SK-N-SH treated with all-trans-retinoic acid at 6 μM for 48 hours (cell line): ENCODE data around the gene STIM2.
"Not testable (repeated sequence)": the region's sequence is repeated elsewhere in the genome, so short reads cannot be mapped to it uniquely, and the experiment has no call there.

Source experiments
- ATAC-seq: fragments of 200-7000 bp; cut with Tn5 transposase; 3 replicates; pipeline ENCODE4 v1.9.1; 2020; ENCODE audit warnings: mild to moderate bottlenecking, moderate library complexity
- ARNTL ChIP-seq: fragments of 450-650 bp; formaldehyde crosslinking; IDR thresholded peaks from 2 replicates; pipeline ENCODE4 v1.5.0; 2020; ENCODE audit warnings: low read depth, mild to moderate bottlenecking, moderate library complexity, borderline replicate concordance
- CREB5 ChIP-seq: fragments of 250-450 bp; sonication (Bioruptor Pico); IDR thresholded peaks from 2 replicates; pipeline ENCODE4 v1.5.1; 2020; ENCODE audit warnings: low read depth, mild to moderate bottlenecking, moderate library complexity
- CSDC2 ChIP-seq: fragments of 250-450 bp; sonication (Bioruptor Pico); IDR thresholded peaks from 2 replicates; pipeline ENCODE4 v1.5.0; 2020; ENCODE audit warnings: mild to moderate bottlenecking, moderate library complexity
- GLIS3 ChIP-seq: fragments of 250-450 bp; sonication (Bioruptor Pico); IDR thresholded peaks from 2 replicates; pipeline ENCODE4 v1.5.0; 2020; ENCODE audit warnings: mild to moderate bottlenecking, moderate library complexity
- ISL1 ChIP-seq: fragments of 250-450 bp; sonication (Bioruptor Pico); IDR thresholded peaks from 2 replicates; pipeline ENCODE4 v2.1.2; 2022; ENCODE audit warnings: mild to moderate bottlenecking, moderate library complexity
- PATZ1 ChIP-seq: fragments of 250-450 bp; sonication (Bioruptor Pico); IDR thresholded peaks from 2 replicates; pipeline ENCODE4 v1.8.0; 2020; ENCODE audit warnings: mild to moderate bottlenecking, moderate library complexity, borderline replicate concordance
- PPARA ChIP-seq: fragments of 250-450 bp; sonication (Bioruptor Pico); IDR thresholded peaks from 2 replicates; pipeline ENCODE4 v1.5.0; 2020; ENCODE audit warnings: mild to moderate bottlenecking, borderline replicate concordance
- RARB ChIP-seq: fragments of 250-450 bp; sonication (Bioruptor Pico); IDR thresholded peaks from 2 replicates; pipeline ENCODE4 v1.8.0; 2021; ENCODE audit warnings: mild to moderate bottlenecking, moderate library complexity
- SNAI2 ChIP-seq: fragments of 250-450 bp; sonication (Bioruptor Pico); IDR thresholded peaks from 2 replicates; pipeline ENCODE4 v1.5.0; 2020; ENCODE audit warnings: mild to moderate bottlenecking, moderate library complexity
- TCF4 ChIP-seq: fragments of 250-450 bp; sonication (Bioruptor Pico); IDR thresholded peaks from 2 replicates; pipeline ENCODE4 v1.8.0; 2021; ENCODE audit warnings: mild to moderate bottlenecking, moderate library complexity, borderline replicate concordance
- TOX ChIP-seq: fragments of 250-450 bp; sonication (Bioruptor Pico); IDR thresholded peaks from 2 replicates; pipeline ENCODE4 v1.8.0; 2021; ENCODE audit warnings: mild to moderate bottlenecking, moderate library complexity, borderline replicate concordance
- TSHZ2 ChIP-seq: fragments of 250-450 bp; sonication (Bioruptor Pico); IDR thresholded peaks from 2 replicates; pipeline ENCODE4 v1.5.0; 2020; ENCODE audit warnings: mild to moderate bottlenecking, moderate library complexity
- ZFP30 ChIP-seq: fragments of 450-650 bp; formaldehyde crosslinking; IDR thresholded peaks from 2 replicates; pipeline ENCODE4 v1.5.0; 2022; ENCODE audit warnings: mild to moderate bottlenecking, moderate library complexity
- ZNF565 ChIP-seq: fragments of 450-650 bp; formaldehyde crosslinking; conservative IDR thresholded peaks from 2 replicates; pipeline ENCODE4 v1.5.0; 2020; ENCODE audit warnings: low read depth, mild to moderate bottlenecking, moderate library complexity
- ZNF70 ChIP-seq: fragments of 450-650 bp; formaldehyde crosslinking; IDR thresholded peaks from 2 replicates; pipeline ENCODE4 v1.5.0; 2020; ENCODE audit warnings: mild to moderate bottlenecking, moderate library complexity
- TF ChIP-seq, protein P1 (sequence below): fragments of 250-450 bp; sonication (Bioruptor Pico); IDR thresholded peaks from 2 replicates; pipeline ENCODE4 v1.8.0; 2021; ENCODE audit warnings: low read depth, mild to moderate bottlenecking, moderate library complexity, borderline replicate concordance
- TF ChIP-seq, protein P2 (sequence below): fragments of 250-450 bp; sonication (Bioruptor Pico); IDR thresholded peaks from 2 replicates; pipeline ENCODE4 v1.5.1; 2021; ENCODE audit warnings: mild to moderate bottlenecking, moderate library complexity

STIM2 gene

DNA sequence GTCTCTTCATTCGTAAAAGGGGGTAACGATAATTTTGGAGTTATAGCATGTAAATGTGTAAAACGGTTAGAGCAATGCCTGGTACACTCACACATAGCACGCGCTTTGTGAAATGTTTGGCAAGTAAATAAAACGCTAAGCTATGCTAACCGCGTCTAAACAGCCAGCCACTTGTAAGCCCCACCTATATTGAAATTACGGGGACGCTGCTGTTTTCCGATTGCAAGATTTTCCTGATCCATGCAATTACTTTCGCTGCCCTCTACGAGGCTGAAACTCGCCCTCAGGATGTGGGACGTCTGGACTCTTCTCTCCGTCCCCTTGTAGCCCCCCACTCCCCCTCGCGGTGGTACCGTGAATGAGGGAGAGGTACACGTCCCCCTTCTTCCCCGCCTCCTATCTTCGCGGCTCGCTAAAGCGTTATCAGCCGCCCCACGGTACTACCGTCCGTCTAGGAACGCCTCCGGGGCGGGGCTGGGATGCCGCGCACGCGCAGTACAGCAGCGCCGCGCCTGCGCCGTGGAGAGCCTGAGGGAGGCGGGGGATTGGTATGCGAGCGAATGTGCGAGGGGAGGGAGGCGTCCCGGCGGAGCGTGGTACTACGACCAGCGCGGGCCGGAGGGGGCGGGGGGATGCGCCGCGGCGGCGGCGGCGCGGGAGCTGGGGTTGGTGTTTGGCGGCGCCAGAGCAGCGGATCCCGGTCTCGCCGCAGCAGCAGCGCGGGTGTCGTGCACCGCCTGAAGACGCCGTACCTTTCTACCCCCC, at the start of gene STIM2:
STIM2 (plus strand) TSS at position 685 of the 765 bp plus-strand sequence.
- peak; percentile 79 for ATAC-seq
- TF ChIP-seq ZNF70 (CRISPR knock-in tag): no peak
- TF ChIP-seq RARB: no peak
- no peak for TF ChIP-seq ZFP30 (CRISPR knock-in tag)
- TF ChIP-seq PATZ1: no peak
- TF ChIP-seq, protein P1, sequence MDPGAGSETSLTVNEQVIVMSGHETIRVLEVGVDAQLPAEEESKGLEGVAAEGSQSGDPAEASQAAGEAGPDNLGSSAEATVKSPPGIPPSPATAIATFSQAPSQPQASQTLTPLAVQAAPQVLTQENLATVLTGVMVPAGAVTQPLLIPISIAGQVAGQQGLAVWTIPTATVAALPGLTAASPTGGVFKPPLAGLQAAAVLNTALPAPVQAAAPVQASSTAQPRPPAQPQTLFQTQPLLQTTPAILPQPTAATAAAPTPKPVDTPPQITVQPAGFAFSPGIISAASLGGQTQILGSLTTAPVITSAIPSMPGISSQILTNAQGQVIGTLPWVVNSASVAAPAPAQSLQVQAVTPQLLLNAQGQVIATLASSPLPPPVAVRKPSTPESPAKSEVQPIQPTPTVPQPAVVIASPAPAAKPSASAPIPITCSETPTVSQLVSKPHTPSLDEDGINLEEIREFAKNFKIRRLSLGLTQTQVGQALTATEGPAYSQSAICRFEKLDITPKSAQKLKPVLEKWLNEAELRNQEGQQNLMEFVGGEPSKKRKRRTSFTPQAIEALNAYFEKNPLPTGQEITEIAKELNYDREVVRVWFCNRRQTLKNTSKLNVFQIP (CRISPR knock-in tag): no peak
- no peak for TF ChIP-seq TCF4 (CRISPR knock-in tag)
- TF ChIP-seq ZNF565 (CRISPR knock-in tag): no peak
- no peak for TF ChIP-seq CSDC2 (CRISPR knock-in tag)

GRCh38 chr4:26811571-26811970, 49.1 kb upstream of the STIM2 start:
- not testable (repeated sequence) for ATAC-seq

- ATAC-seq: no peak
- TF ChIP-seq ISL1 (CRISPR knock-in tag) (no peak), GLIS3 (no peak), SNAI2 (CRISPR knock-in tag) (no peak), CREB5 (CRISPR knock-in tag) (no peak), TSHZ2 (CRISPR knock-in tag) (no peak), CSDC2 (CRISPR knock-in tag) (no peak)
- TF ChIP-seq, protein P2, sequence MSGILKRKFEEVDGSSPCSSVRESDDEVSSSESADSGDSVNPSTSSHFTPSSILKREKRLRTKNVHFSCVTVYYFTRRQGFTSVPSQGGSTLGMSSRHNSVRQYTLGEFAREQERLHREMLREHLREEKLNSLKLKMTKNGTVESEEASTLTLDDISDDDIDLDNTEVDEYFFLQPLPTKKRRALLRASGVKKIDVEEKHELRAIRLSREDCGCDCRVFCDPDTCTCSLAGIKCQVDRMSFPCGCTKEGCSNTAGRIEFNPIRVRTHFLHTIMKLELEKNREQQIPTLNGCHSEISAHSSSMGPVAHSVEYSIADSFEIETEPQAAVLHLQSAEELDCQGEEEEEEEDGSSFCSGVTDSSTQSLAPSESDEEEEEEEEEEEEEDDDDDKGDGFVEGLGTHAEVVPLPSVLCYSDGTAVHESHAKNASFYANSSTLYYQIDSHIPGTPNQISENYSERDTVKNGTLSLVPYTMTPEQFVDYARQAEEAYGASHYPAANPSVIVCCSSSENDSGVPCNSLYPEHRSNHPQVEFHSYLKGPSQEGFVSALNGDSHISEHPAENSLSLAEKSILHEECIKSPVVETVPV: no peak
Observed at GRCh38 chr4:26812049-26812714, 48.5 kb upstream of the STIM2 start.

- TF ChIP-seq GLIS3: no peak
- no peak for TF ChIP-seq ARNTL (CRISPR knock-in tag)
- TF ChIP-seq ZFP30 (CRISPR knock-in tag): no peak
- TF ChIP-seq TOX: no peak
- TF ChIP-seq, protein P1 (CRISPR knock-in tag): no peak
- TF ChIP-seq PPARA: no peak
- TF ChIP-seq CSDC2 (CRISPR knock-in tag): no peak
- no peak for TF ChIP-seq CREB5 (CRISPR knock-in tag)
- TF ChIP-seq TCF4 (CRISPR knock-in tag): no peak
Observed at GRCh38 chr4:26813698-26814097, 46.9 kb upstream of the STIM2 start.

More at GRCh38 chr4:26813698-26814097, 46.9 kb upstream of the STIM2 start:
- no peak for ATAC-seq
